Small intestine (tissue), 7 donors: ENCODE data around the gene SFMBT1. TPM values are rescaled to one million over a fixed set of nuclear protein-coding genes. Genes with fewer than 3 reads are reported as not detected.

ENCODE experiments used
- DNase-seq, 2 donors: peaks; one replicate each; pipeline versions ENCODE4 v3.0.0 to v3.0.0-alpha.2; 2013
- FAIRE-seq: peaks from 2 replicates; lab custom pipeline; 2012; peaks lifted over from hg19 to GRCh38; lab: Jason Lieb, UNC
- H3K27ac ChIP-seq, 3 donors: one replicate each; pipeline ENCODE4 v1.5.1; 2013; ENCODE audit warnings: low read length in 2 of 3, mild to moderate bottlenecking in 2 of 3, control low read depth in 1 of 3, inconsistent platforms in 1 of 3, low read depth in 1 of 3, moderate library complexity in 1 of 3
- H3K27me3 ChIP-seq, 3 donors: one replicate each; pipeline ENCODE4 v1.6.1; 2013; ENCODE audit warnings: low read length in 3 of 3, inconsistent platforms in 1 of 3; ENCODE audit not compliant: control insufficient read depth in 3 of 3, insufficient read depth in 3 of 3
- H3K36me3 ChIP-seq, 3 donors: one replicate each; pipeline ENCODE4 v1.6.1; 2013; ENCODE audit warnings: low read length in 3 of 3, inconsistent platforms in 1 of 3, low read depth in 1 of 3, mild to moderate bottlenecking in 1 of 3, moderate library complexity in 1 of 3; ENCODE audit not compliant: control insufficient read depth in 3 of 3, insufficient read depth in 2 of 3
- H3K4me1 ChIP-seq, 3 donors: one replicate each; pipeline ENCODE4 v1.6.1; 2013; ENCODE audit warnings: low read length in 2 of 3, inconsistent platforms in 1 of 3, low read depth in 1 of 3, mild to moderate bottlenecking in 1 of 3, moderate library complexity in 1 of 3; ENCODE audit not compliant: control insufficient read depth in 3 of 3, insufficient read depth in 2 of 3
- H3K4me3 ChIP-seq, 3 donors: one replicate each; pipeline ENCODE4 v1.5.1; 2013; ENCODE audit warnings: low read length in 3 of 3, control low read depth in 1 of 3, inconsistent platforms in 1 of 3, low read depth in 1 of 3, mild to moderate bottlenecking in 1 of 3, moderate library complexity in 1 of 3
- H3K9me3 ChIP-seq, 2 donors: one replicate each; pipeline ENCODE4 v1.6.1; 2013; ENCODE audit warnings: low read depth in 1 of 2, low read length in 1 of 2; ENCODE audit not compliant: control insufficient read depth in 2 of 2, insufficient read depth in 1 of 2
- WGBS, 3 donors: extraction: QIAGEN DNeasy Blood & Tissue Kit; methylation state at CpG; one replicate each; pipeline ENCODE4 v1.1.7; 2013; 5-methylcytosine and 5-hydroxymethylcytosine counted together
- polyA plus RNA-seq, 4 donors: library from polyadenylated mRNA; stranded (reverse) in 3 of 4; unstranded in 1 of 4; fragments of 200-250 nt in 3 of 4; fragments of 120-200 nt in 1 of 4; gene quantifications; one replicate each; pipeline versions ENCODE4 v1.2.1 to v1.2.3, GENCODE V29; 2013
- donor health status: healthy with polysubstance abuse.
- donor health status: control.
- donor health status: control.
- donor health status: Bipolar disorder and iron deficiency.
- donor health status: healthy.

SFMBT1 gene
- polyA plus RNA-seq, 4 donors: 2.5 to 19.3 (median 4.3) TPM

DNA sequence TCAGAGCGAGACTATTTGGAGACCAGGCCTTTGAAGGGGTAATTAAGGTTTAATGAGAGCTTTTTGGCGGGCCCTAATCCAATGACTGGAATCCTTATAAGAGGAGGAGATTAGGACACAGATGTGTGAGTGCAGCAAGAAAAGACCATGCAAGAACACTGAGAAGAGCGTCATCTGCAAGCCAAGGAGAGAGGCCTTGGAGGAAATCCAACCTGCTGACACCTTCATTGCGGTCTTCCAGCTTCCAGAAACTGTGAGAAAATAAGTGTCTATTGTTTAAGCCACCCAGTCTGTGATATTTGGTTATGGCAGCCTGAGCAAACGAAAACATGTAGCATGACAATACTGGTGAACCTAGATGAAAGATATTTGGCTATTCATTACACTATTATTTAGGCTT lies 188.0 kb downstream of the SFMBT1 start:
- DNase-seq (no peak), FAIRE-seq (no peak)
- Histone ChIP-seq H3K36me3 (peaks cover 0 to 10% (median 0%) of the 10 kb centered on the region in 3 donors), H3K4me3 (no peak overlapping the region), H3K27me3 (no peaks in the 10 kb centered on the region), H3K27ac (no peak overlapping the region), H3K9me3 (no peaks in the 10 kb centered on the region), H3K4me1 (no peaks in the 10 kb centered on the region)
- WGBS, 3 donors: 87 to 92% (median 92%) methylated on average over 5 of the region's 5 CpGs

DNA sequence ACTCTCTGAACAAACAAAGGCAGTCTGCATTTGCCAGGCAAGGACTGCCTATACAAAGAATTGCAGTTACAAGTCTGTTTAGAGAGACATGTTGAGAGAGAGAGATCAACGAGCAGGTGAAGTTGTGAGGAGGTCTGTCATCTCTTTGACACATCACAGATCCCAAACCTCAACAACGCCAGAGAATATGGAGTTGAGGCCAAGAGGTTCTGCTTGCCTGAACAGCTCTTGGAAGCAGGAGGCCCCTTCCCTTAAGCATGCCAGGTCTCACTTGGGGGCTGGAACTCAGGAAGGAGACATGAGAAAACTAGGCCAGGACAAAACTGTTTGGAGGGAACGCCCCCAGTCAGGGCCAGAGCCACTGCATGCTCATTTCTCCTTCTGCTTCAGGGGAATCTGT lies 188.7 kb downstream of the SFMBT1 start:
- no peaks in the 10 kb centered on the region for H3K4me1 ChIP-seq
- 85 to 92% (median 92%) methylated on average over 3 of the region's 3 CpGs for WGBS, 3 donors
- DNase-seq (no peak), FAIRE-seq (no peak)
- H3K27ac ChIP-seq: no peak overlapping the region
- no peaks in the 10 kb centered on the region for H3K27me3 ChIP-seq
- no peaks in the 10 kb centered on the region for H3K9me3 ChIP-seq
- H3K36me3 ChIP-seq: peaks cover 0 to 13% (median 3%) of the 10 kb centered on the region in 3 donors
- H3K4me3 ChIP-seq: no peak overlapping the region

DNA sequence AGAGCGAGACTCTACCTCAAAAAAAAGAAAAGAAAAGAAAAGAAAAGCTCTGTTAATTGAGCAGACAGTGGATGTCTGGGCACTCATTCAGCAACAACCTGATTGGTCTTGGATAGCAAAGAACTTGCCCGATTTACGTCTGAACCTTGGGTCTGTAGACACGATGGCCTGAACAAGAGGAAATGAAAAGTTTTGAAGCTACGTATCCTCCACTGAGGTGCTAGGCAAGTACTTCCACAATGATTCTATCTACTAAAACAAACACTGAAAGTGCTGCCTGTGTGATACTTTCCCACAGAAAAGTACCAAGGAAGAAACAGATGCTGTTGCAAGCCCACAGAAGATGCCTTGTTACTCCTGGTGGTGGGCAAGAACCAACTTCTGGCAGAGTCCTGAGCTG lies 189.2 kb downstream of the SFMBT1 start:
- Histone ChIP-seq H3K27me3 (no peaks in the 10 kb centered on the region), H3K4me1 (no peaks in the 10 kb centered on the region), H3K27ac (no peak overlapping the region), H3K9me3 (no peaks in the 10 kb centered on the region), H3K4me3 (no peak overlapping the region), H3K36me3 (peaks cover 0 to 17% (median 3%) of the 10 kb centered on the region in 3 donors)
- FAIRE-seq (no peak), DNase-seq (no peak)
- 85 to 91% (median 86%) methylated on average over 5 of the region's 5 CpGs for WGBS, 3 donors

DNA sequence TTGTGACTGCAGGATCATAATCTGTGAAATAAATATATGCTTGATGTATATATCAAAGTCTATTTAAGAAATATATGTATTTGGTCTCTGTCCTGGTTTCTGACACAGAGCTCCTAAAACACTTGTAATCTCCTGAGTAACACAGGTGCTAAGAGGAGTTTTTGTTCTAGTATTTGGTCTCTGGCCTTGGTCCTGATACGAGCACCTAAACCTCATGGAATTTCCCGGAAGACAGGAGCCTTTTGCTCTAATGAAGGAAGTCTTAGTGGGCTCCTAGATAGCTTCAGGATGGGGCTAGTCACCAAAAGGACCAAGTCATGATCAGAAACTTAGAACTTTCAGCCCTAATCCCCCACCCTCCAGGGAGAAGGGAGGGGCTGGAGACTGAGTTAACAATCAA lies 191.9 kb downstream of the SFMBT1 start:
- no peak for FAIRE-seq
- DNase-seq: no peak
- Histone ChIP-seq H3K36me3 (peaks cover 0 to 33% (median 5%) of the 10 kb centered on the region in 3 donors), H3K9me3 (no peaks in the 10 kb centered on the region), H3K27ac (no peak overlapping the region), H3K4me1 (no peaks in the 10 kb centered on the region), H3K4me3 (no peak overlapping the region), H3K27me3 (no peaks in the 10 kb centered on the region)
- WGBS, 3 donors: 84 to 96% (median 93%) methylated on average over 2 of the region's 2 CpGs

Other genes starting within 250 kb of the SFMBT1 start
- 1 to 10 TPM in 3 of 4 donors, under 1 TPM in 1; 0.67 to 4.9 (median 2.8) TPM for gene ITIH4, start 215.4 kb downstream of the SFMBT1 start, polyA plus RNA-seq
- gene MUSTN1, start 211.1 kb downstream of the SFMBT1 start, polyA plus RNA-seq: 10 to 100 TPM in 1 of 4 donors, 1 to 10 TPM in 3; 3.4 to 32.3 (median 7.4) TPM
- gene STIMATE, start 148.5 kb downstream of the SFMBT1 start, polyA plus RNA-seq: 1 to 10 TPM in 3 of 4 donors, not detected in 1; 2.7 to 6.8 (median 4.3) TPM
- 10 to 100 TPM in 2 of 4 donors, 1 to 10 TPM in 2; 1.3 to 21.4 (median 9.6) TPM for gene RFT1, start 84.4 kb upstream of the SFMBT1 start, polyA plus RNA-seq
- 100 to 1,000 TPM in 1 of 4 donors, 10 to 100 TPM in 3; 28.9 to 150 (median 67.2) TPM for gene PRKCD, start 115.1 kb upstream of the SFMBT1 start, polyA plus RNA-seq
- gene TKT, start 209.9 kb upstream of the SFMBT1 start, polyA plus RNA-seq: 100 to 1,000 TPM in 2 of 4 donors, 10 to 100 TPM in 2; 58.8 to 407 (median 128) TPM